ENCODE measurements around the gene SORCS1.

The SORCS1 gene

DNA sequence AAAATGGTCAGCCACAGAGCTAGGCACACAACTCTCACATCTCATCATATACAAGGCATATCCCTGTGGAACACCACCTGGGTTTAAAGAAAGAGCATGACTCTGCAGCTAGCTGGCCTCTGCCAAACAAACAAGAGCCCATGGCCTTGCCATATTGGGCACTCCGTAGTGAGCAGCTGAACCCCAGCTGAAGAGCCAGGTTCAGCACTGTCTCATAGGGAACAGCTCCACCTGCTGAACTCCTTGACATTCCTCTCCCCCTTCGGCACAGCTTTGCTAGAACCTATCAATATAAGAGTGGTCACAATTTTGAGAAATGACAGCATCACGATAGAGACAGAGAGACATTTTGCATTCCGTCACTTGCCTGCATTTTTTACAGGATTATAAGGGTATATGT lies 20.0 kb downstream of the SORCS1 start:
- TF ChIP-seq, protein P1, sequence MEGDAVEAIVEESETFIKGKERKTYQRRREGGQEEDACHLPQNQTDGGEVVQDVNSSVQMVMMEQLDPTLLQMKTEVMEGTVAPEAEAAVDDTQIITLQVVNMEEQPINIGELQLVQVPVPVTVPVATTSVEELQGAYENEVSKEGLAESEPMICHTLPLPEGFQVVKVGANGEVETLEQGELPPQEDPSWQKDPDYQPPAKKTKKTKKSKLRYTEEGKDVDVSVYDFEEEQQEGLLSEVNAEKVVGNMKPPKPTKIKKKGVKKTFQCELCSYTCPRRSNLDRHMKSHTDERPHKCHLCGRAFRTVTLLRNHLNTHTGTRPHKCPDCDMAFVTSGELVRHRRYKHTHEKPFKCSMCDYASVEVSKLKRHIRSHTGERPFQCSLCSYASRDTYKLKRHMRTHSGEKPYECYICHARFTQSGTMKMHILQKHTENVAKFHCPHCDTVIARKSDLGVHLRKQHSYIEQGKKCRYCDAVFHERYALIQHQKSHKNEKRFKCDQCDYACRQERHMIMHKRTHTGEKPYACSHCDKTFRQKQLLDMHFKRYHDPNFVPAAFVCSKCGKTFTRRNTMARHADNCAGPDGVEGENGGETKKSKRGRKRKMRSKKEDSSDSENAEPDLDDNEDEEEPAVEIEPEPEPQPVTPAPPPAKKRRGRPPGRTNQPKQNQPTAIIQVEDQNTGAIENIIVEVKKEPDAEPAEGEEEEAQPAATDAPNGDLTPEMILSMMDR (conservative IDR thresholded peaks at IDR 0.05; ENCODE audit: low read depth, low read length) = no peak
- no peak for DNase-seq (ENCODE audit: low read depth)
- H3K4me3 ChIP-seq (ENCODE audit: low read length) = no peak overlapping the region

DNA sequence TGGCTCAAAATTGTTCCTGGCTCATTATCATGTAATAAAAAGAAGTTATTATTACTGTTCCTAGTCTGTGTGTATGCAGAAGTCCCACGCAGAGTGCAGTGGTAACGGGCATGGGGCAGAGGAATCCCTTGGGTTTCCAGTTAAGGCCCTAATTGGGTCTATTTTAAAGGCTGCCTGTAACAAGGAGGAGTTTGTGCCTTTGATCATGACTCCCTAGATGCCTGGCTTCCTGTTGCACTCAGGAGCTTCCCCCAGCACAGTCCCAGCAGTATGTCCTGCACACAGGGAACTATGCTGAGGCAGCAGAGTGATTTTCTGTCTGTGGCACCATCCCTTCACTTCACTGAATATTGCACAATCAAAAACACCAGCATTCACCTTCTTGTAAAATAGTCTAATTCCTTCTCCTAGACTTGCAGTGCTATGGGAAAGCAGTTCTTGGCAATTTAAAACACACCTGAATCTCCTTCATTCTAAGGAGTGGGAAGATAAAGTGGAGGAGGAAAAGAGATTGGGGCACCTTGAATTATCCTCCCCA lies 22.9 kb downstream of the SORCS1 start:
- H3K4me3 ChIP-seq (ENCODE audit: low read length) = no peak overlapping the region
- no peak for DNase-seq (ENCODE audit: low read depth)
- TF ChIP-seq, protein P1 (conservative IDR thresholded peaks at IDR 0.05; ENCODE audit: low read depth, low read length) = no peak

DNA sequence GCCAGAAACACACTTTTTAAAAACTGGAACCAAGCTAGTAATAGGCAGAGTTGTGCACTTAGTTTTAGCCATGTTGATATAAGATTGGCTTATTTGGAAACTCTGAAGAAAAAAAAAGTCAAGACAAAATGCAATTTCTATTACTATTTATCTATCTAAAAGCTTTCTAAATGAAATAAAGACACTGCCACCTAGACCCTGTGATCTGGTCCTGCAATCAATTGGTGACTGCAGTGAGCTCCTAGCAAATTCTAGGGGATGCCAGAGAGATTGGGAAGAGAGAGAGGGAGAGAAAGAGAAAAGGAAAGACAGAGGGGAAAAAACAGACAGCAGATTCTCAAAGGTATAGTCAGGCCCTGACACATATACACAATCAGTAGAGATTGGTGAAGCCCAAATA lies 25.3 kb downstream of the SORCS1 start:
- DNase-seq (ENCODE audit: low read depth) = no peak
- TF ChIP-seq, protein P1 (conservative IDR thresholded peaks at IDR 0.05; ENCODE audit: low read depth, low read length) = no peak
- no peak overlapping the region for H3K4me3 ChIP-seq (ENCODE audit: low read length)

DNA sequence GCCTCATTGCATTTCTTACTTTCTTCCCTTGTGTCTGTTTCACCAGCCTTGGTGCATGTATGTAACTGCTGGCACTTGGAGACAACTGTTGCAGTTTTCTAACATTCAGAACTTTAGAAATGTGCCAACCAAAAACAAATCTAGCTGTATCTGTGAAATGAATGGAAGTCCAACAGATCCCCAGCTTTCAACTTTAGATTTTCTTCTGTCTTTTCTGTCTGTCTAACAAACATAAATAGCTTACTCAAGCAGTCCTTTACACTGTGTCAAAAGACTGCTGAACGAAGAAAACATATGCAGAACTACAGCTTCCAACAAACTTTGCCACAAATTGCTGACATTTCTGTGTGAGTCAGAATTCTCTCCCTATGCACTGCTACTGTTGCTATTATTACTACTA lies 30.9 kb downstream of the SORCS1 start:
- no peak for DNase-seq (ENCODE audit: low read depth)
- TF ChIP-seq, protein P1 (conservative IDR thresholded peaks at IDR 0.05; ENCODE audit: low read depth, low read length) = no peak

DNA sequence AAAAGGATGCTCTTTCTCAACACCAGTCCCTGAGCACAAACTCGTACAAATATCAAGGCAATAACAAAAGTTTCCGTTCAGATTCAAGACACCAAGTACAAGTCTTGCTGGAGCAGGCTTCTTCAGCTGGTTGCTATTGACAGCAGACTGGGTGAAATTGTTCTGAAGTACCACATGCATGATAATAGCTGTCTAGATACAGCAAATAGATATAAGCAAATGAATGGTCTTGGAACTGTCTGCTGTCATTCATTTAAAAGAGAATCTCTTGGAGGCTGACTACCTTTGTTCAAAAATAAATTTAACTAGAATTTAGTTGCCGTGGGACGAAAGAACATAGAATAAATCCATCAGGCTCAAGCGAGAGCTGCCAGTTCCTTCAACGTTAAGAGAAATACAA lies 35.5 kb downstream of the SORCS1 start:
- TF ChIP-seq, protein P1 (conservative IDR thresholded peaks at IDR 0.05; ENCODE audit: low read depth, low read length) = no peak
- DNase-seq (ENCODE audit: low read depth) = no peak
- H3K4me3 ChIP-seq (ENCODE audit: low read length) = no peak overlapping the region

More for the DNA sequence above, 30.9 kb downstream of the SORCS1 start:
- no peak overlapping the region for H3K4me3 ChIP-seq (ENCODE audit: low read length)

DNA sequence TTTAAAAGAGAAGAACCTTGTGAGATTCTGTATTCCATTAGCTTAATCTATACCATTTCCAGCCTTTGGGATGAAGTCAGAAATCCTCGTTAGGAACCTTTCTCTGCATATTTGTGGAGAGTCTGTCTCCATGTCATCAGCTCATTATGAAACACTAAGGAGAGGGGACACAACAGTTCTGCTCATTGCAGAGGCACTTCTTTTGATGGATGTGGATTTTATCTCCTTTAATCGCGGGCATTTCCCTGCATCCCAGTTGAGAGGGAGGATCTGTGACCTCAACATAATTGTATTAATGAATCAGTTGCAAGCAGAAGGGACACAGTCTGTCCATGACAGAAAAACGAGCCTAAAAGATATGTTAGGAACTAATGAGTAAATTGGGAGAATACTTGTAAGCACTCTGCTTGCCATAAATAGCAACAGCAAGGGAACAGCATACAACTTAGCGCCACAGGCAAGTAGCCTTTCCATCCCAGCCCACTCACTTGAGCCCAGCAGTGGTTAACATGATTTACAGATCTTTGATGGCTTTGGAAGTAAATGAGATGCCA lies 37.9 kb downstream of the SORCS1 start:
- TF ChIP-seq, protein P1 (conservative IDR thresholded peaks at IDR 0.05; ENCODE audit: low read depth, low read length) = no peak
- no peak for DNase-seq (ENCODE audit: low read depth)
- no peak overlapping the region for H3K4me3 ChIP-seq (ENCODE audit: low read length)

DNA sequence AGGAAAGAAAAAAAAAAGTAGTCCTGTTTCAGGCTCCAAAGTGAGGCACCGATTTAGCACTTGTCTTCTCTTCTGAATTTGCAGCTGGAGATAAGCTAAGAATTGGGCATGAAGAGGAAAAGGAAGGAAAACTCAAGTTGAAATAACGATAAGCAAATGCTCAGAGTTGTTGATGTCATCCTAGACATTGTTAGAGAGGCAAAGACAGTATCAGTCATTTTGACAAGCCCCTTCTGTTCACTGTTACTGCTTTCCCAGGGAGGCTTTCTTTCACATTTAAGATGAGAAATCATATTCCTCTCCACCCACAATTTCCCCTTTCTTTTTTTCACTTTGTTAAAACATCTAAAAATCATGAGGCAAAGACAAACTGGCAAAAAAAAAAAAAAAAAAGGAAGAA lies 41.8 kb downstream of the SORCS1 start:
- TF ChIP-seq, protein P1 (conservative IDR thresholded peaks at IDR 0.05; ENCODE audit: low read depth, low read length) = no peak
- no peak overlapping the region for H3K4me3 ChIP-seq (ENCODE audit: low read length)
- DNase-seq (ENCODE audit: low read depth) = no peak

Measured in retinal pigment epithelial cell (primary cell).